ENCODE measurements around the gene RAB27B. TPM values are rescaled to one million over a fixed set of nuclear protein-coding genes. Genes with fewer than 3 reads are reported as not detected.

RAB27B gene
- total and polyA plus RNA-seq, 2 of the 8 experiments (the other 6 are each of a cell fraction or from before 2014, with no cell fraction given), result 0.05 to 0.60 TPM

GRCh38 chr18:54879691-54880090 is 51.4 kb downstream of the RAB27B start (continued):
- no peak for TF ChIP-seq ZNF274 (IDR thresholded peaks at IDR 0.05; ENCODE audit: borderline replicate concordance, extremely low read depth, low read length)
- no peak for TF ChIP-seq SIX5 (IDR thresholded peaks at IDR 0.05; ENCODE audit: low read depth, low read length)
- TF ChIP-seq TBP (IDR thresholded peaks at IDR 0.05; ENCODE audit: low read depth, low read length), result no peak
- TF ChIP-seq GTF2F1 (IDR thresholded peaks at IDR 0.05; ENCODE audit: borderline replicate concordance, low read depth, low read length), result no peak
- TF ChIP-seq KDM1A (IDR thresholded peaks at IDR 0.05; ENCODE audit: borderline replicate concordance, low read length), result no peak
- no peak for TF ChIP-seq PHF8 (conservative IDR thresholded peaks at IDR 0.05; ENCODE audit: low read depth, low read length)
